Heart left ventricle (tissue), 13 donors: ENCODE measurements around the gene CASP12.

Source experiments
- POLR2A ChIP-seq, 2 donors: fragments of 450-650 bp; IDR thresholded peaks; one replicate each; pipeline ENCODE4 v1.6.1; 2017; ENCODE audit warnings: antibody characterized with exemption in 2 of 2, mild to moderate bottlenecking in 2 of 2, moderate library complexity in 2 of 2
- TF ChIP-seq, protein P1 (sequence below), 12 donors: fragments of 200-600 bp; sonication (generic) in 4 of 12; IDR thresholded peaks; one replicate each; pipeline versions ENCODE4 v1.5.0 to v1.8.0; 2018 to 2022; ENCODE audit warnings: antibody characterized with exemption in 12 of 12, mild to moderate bottlenecking in 5 of 12
- donor health status: ischemic (EF 13 %, LVEDD 7.1; RV severe dilation, severe dysfunction).
- donor health status: DM: no; HTN: yes; CAD: no.
- donor health status: DM: no; HTN: no; CAD: no.
- donor health status: ischemic (EF 25% LVEDD 6.9; RV normal size, moderate dysfunction).
- donor health status: ischemic (EF 25% LVEDD 5.7; RV mildly dilated, moderate dysfunction).
- donor health status: ischemic (EF 35%, LVEDD 5.7; RV mildly dilated, moderate dysfunction).
- donor health status: nonischemic (EF 11% LVEDD 7.7; RV severe dilation, severe dysfunction).
- donor health status: DM: yes; HTN: yes; CAD: no.
- donor health status: PGD.
- donor health status: ischemic (EF 29% LVEDD 5.4; RV normal size, mild dysfunction).
- donor health status: nonischemic (EF 23%, LVEDD 6.1; RV moderate dilation, normal function).

DNA sequence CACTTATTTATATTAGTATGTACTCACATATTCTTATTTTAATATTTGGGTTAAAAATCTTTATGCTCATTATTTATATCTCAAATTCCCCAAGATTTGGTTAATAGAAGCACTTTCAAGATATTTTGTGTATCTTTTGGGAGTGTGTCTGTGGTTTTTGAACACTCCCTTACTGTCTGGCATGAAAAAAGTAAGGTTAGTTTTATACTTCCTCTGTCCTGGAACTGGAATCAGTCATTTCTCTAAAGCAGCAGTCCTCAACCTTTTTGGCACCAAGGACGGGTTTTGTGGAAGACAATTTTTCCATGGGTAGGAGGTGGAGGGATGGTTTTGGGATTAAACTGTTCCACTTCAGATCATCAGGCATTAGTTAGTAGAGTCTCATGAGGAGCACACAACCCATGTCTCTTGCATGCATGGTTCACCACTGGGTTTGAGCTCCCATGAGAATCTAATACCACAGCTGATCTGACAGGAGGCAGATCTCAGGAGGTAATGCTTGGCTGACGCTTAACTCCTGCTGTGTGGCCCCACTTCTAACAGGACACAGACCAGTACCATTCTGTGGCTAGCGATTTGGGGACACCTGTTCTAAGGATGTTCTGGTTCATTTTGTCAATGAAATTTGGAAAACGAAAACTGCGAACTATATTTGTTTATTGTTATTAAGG lies 60.2 kb downstream of the CASP12 start:
- TF ChIP-seq, protein P1, sequence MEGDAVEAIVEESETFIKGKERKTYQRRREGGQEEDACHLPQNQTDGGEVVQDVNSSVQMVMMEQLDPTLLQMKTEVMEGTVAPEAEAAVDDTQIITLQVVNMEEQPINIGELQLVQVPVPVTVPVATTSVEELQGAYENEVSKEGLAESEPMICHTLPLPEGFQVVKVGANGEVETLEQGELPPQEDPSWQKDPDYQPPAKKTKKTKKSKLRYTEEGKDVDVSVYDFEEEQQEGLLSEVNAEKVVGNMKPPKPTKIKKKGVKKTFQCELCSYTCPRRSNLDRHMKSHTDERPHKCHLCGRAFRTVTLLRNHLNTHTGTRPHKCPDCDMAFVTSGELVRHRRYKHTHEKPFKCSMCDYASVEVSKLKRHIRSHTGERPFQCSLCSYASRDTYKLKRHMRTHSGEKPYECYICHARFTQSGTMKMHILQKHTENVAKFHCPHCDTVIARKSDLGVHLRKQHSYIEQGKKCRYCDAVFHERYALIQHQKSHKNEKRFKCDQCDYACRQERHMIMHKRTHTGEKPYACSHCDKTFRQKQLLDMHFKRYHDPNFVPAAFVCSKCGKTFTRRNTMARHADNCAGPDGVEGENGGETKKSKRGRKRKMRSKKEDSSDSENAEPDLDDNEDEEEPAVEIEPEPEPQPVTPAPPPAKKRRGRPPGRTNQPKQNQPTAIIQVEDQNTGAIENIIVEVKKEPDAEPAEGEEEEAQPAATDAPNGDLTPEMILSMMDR (IDR thresholded peaks at IDR 0.05): no peak
- no peak for TF ChIP-seq POLR2A (IDR thresholded peaks at IDR 0.05)
